ENCODE results near the gene CASP9.

Gene CASP9

DNA sequence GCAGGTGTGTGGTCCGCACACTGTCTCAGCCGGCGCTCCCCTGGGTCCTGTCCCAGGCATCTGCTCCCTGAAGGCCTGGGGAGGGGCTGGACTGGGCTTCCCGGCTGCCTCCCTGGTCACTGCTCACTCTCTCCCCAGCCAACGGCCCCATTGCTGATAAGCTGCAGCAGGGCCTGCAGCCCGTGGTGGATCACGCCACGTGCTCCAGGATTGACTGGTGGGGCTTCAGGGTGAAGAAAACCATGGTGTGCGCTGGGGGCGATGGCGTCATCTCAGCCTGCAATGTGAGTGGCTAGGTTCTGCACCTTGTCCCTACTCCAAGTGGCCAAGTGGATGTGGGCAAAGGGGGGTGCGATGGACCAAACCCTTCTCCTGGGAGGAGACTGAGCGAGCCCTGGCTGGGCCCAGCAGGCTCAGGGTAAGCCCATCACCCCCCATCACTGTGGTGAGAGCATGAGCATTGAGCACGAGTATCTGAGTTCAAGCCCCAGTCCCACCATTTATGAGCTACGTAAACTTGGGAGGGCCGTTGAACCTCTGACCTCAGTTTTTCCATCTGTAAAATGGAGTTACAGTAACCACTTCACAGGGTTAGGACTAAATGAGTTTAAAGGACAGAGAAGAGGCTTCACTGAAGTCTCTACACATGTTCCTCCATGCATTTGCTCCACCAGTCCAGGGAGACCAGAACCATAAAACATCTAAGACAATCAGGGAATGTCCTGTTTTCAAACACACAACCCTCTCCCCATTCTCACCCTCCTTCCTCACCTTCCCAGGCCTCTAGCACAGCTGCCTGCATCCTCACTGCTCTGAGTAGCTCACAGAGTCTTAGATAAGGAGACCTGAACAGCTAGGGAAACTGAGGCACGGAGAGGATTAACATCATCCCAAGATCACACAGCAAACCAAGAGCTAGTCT, 79.3 kb downstream of the CASP9 start:
- DNase-seq: no peak

DNA sequence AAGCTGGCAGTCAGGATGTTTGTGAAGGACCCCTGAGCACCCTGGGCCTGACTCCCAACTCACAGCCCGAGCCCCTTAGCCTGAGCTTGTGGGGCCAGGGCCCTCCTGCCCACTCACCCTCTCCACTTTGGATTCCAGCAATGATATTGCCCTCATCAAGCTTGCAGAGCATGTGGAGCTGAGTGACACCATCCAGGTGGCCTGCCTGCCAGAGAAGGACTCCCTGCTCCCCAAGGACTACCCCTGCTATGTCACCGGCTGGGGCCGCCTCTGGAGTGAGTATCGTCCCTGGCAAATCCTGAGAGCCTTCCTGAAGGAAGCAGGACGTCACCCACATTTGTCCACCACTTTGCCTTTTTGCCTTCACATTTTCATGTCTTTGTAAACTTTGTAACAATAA, 80.7 kb downstream of the CASP9 start:
- DNase-seq: no peak

DNA sequence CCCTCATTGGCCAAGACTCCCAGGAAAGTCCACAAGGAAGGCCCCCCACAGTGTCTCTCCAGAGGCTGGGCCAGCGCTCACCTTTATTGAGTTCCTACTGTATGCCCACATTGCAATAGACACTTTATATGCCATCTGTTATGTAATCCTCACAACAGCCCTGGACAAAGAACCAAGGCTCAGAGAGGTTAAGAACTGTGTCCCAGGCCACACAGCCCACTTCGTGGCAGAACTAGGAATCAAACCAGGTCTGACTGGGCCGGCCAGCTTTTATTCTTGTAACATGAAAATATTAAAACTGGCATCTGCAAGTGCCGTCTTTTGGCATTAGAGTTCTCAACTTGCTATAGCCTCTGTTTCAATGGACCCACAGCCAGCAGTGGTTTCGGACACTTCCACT, 81.3 kb downstream of the CASP9 start:
- no peak for DNase-seq

DNA sequence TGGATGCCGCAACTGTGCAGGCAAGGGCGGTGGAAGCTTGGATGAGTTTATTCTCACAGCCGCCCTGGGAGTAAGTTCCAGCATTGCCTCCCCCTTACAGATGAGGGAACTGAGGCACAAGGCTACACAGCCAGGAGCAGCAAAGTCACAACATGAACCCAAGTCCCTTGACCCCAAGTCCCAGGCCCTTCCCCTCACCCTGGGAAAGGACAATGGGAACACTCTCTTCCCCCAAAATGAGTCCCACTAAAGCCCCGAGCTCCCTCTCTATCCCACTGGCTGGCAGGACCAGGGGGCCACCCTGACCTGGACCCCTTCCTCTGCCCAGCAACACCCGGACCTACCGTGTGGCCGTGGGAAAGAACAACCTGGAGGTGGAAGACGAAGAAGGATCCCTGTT, 81.9 kb downstream of the CASP9 start:
- DNase-seq: no peak
